ENCODE measurements around the gene C2orf42.
"Not testable (repeated sequence)": the region's sequence is repeated elsewhere in the genome, so short reads cannot be mapped to it uniquely, and the experiment has no call there.

- not testable (repeated sequence) for TF ChIP-seq EZH2, CTCF (IDR thresholded peaks at IDR 0.05)
These were observed 3.6 kb downstream of the C2orf42 start for GRCh38 chr2:70187170-70187569.
